Natural killer cell (primary cell): ENCODE measurements around the gene PPIP5K2. TPM values are rescaled to one million over a fixed set of nuclear protein-coding genes. Genes with fewer than 3 reads are reported as not detected.

Source experiments
- ATAC-seq, 3 donors: fragments of 150-1000 bp in 2 of 3; fragments of 200-7000 bp in 1 of 3; cut with Tn5 transposase; 1 replicate in 1 of 3; 2 replicates in 2 of 3; pipeline ENCODE4 v1.10.0; 2021; ENCODE audit warnings: mild to moderate bottlenecking in 2 of 3, moderate library complexity in 2 of 3
- DNase-seq, 2 donors: peaks; one replicate each; pipeline versions ENCODE4 v3.0.0 to v3.0.0-alpha.2; 2013 to 2021; ENCODE audit warnings: mixed read lengths in 1 of 2
- H3K27ac ChIP-seq: one replicate; pipeline ENCODE4 v1.5.1; 2013; ENCODE audit warnings: mild to moderate bottlenecking, low read length
- H3K27me3 ChIP-seq: one replicate; pipeline ENCODE4 v1.6.1; 2013; ENCODE audit warnings: low read length; ENCODE audit not compliant: control insufficient read depth, insufficient read depth
- H3K36me3 ChIP-seq: one replicate; pipeline ENCODE4 v1.6.1; 2013; ENCODE audit warnings: low read length; ENCODE audit not compliant: control insufficient read depth, insufficient read depth
- H3K4me1 ChIP-seq: one replicate; pipeline ENCODE4 v1.6.1; 2013; ENCODE audit warnings: low read length; ENCODE audit not compliant: control insufficient read depth, insufficient read depth
- H3K4me3 ChIP-seq: one replicate; pipeline ENCODE4 v1.5.1; 2013; ENCODE audit warnings: low read length
- H3K9me3 ChIP-seq: one replicate; pipeline ENCODE4 v1.6.1; 2013; ENCODE audit warnings: low read length; ENCODE audit not compliant: control insufficient read depth, insufficient read depth
- H3K27ac Mint-ChIP-seq, 2 donors: one replicate each; pipeline ENCODE4 v1.8.0; 2022; ENCODE audit warnings: mild to moderate bottlenecking in 2 of 2, mixed read lengths in 2 of 2, moderate library complexity in 1 of 2
- H3K27me3 Mint-ChIP-seq, 2 donors: one replicate each; pipeline ENCODE4 v1.8.0; 2022; ENCODE audit warnings: low read depth in 2 of 2, mixed read lengths in 2 of 2
- H3K36me3 Mint-ChIP-seq: one replicate; pipeline ENCODE4 v1.8.0; 2022; ENCODE audit warnings: mixed read lengths
- H3K4me1 Mint-ChIP-seq, 2 donors: one replicate each; pipeline ENCODE4 v1.8.0; 2022; ENCODE audit warnings: mixed read lengths in 2 of 2
- H3K4me3 Mint-ChIP-seq: one replicate; pipeline ENCODE4 v1.8.0; 2022; ENCODE audit warnings: mild to moderate bottlenecking, moderate library complexity, mixed read lengths
- H3K9me3 Mint-ChIP-seq, 2 donors: one replicate each; pipeline ENCODE4 v1.8.0; 2022; ENCODE audit warnings: mixed read lengths in 2 of 2
- CTCF ChIP-seq: fragments of 200-600 bp; IDR thresholded peaks from one replicate; pipeline ENCODE4 v1.8.0; 2022; ENCODE audit warnings: antibody characterized with exemption
- WGBS: methylation state at CpG from one replicate; pipeline ENCODE4 v1.1.7; 2013; ENCODE audit warnings: missing lambda C conversion rate; ENCODE audit not compliant: insufficient coverage; 5-methylcytosine and 5-hydroxymethylcytosine counted together
- intact Hi-C: fragments of 100-400 bp; cut with micrococcal nuclease; formaldehyde crosslinking; loops from one replicate; pipeline ENCODE4 v1.14.2; 2022
- total RNA-seq, 4 donors: library from RNA; stranded (reverse); fragments of 120-200 nt in 1 of 4; gene quantifications; one replicate each; pipeline versions ENCODE4 v1.2.3 to v1.2.4, GENCODE V29; 2013 to 2022

Gene PPIP5K2
- total RNA-seq, 3 donors from 2014 or later (not counting 1 experiment from before 2014, with no cell fraction given) = 71.4 to 85.3 (median 72.8) TPM

- DNase-seq = no peak
- WGBS = 83% methylated on average over 1 of the region's 1 CpG
- H3K27me3 ChIP-seq = no peaks in the 10 kb centered on the region
- Mint-ChIP-seq H3K27me3 (no peaks in the 10 kb centered on the region), H3K27ac (no peak overlapping the region), H3K9me3 (no peaks in the 10 kb centered on the region), H3K36me3 (no peaks in the 10 kb centered on the region), H3K4me1 (no peaks in the 10 kb centered on the region), H3K4me3 (no peak overlapping the region)
- no peaks in the 10 kb centered on the region for H3K9me3 ChIP-seq
- intact Hi-C loops = no loop called here
- H3K4me3 ChIP-seq = no peak overlapping the region
- no peak for TF ChIP-seq CTCF
- no peaks in the 10 kb centered on the region for H3K4me1 ChIP-seq
- ATAC-seq = no peak
- H3K27ac ChIP-seq = no peak overlapping the region
- peaks cover 51% of the 10 kb centered on the region for H3K36me3 ChIP-seq
Observed at GRCh38 chr5:103151156-103151555, 31.1 kb downstream of the PPIP5K2 start.

- Histone ChIP-seq H3K27ac (no peak overlapping the region), H3K4me1 (no peaks in the 10 kb centered on the region), H3K36me3 (peaks cover 30% of the 10 kb centered on the region), H3K27me3 (no peaks in the 10 kb centered on the region), H3K4me3 (no peak overlapping the region), H3K9me3 (no peaks in the 10 kb centered on the region)
- H3K4me3 Mint-ChIP-seq = no peak overlapping the region
- no peaks in the 10 kb centered on the region for H3K4me1 Mint-ChIP-seq
- H3K36me3 Mint-ChIP-seq = peaks cover 18% of the 10 kb centered on the region
- no peaks in the 10 kb centered on the region for H3K27me3 Mint-ChIP-seq
- H3K27ac Mint-ChIP-seq = no peak overlapping the region
- intact Hi-C loops = no loop called here
- no peaks in the 10 kb centered on the region for H3K9me3 Mint-ChIP-seq
- TF ChIP-seq CTCF = no peak
- DNase-seq (no peak), ATAC-seq (no peak)
Observed at GRCh38 chr5:103166706-103167105, 46.6 kb downstream of the PPIP5K2 start.

DNA sequence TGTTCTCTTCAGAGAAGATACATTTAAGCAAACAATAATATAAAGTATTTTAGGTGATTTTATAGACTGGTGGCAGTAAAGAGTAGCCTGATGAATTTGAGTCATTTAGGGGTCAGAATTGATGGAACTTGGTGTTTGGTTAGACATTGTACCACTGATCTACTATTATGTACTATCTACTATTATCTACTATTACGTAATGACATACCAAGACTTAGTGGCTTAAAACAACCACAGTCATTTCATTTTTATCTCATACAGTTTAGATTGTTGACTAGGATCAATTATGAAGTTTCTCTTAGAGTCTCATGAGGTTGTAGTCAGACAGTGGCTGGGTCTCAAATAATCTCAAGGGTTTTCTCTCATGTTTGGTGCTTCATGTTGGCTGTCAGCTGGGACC lies 54.0 kb downstream of the PPIP5K2 start:
- H3K27ac ChIP-seq = no peak overlapping the region
- intact Hi-C loops = no loop called here
- whole genome bisulfite sequencing = no CpG with 5 or more reads among the region's 1 CpG
- ATAC-seq = no peak
- H3K9me3 Mint-ChIP-seq = no peaks in the 10 kb centered on the region
- H3K4me3 Mint-ChIP-seq = no peak overlapping the region
- H3K4me1 ChIP-seq = no peaks in the 10 kb centered on the region
- H3K9me3 ChIP-seq = no peaks in the 10 kb centered on the region
- no peak overlapping the region for H3K27ac Mint-ChIP-seq
- H3K36me3 ChIP-seq = peaks cover 47% of the 10 kb centered on the region
- DNase-seq = no peak
- no peaks in the 10 kb centered on the region for H3K27me3 ChIP-seq
- no peaks in the 10 kb centered on the region for H3K4me1 Mint-ChIP-seq
- peaks cover under 1% of the 10 kb centered on the region for H3K36me3 Mint-ChIP-seq
- H3K4me3 ChIP-seq = no peak overlapping the region
- TF ChIP-seq CTCF = no peak
- no peaks in the 10 kb centered on the region for H3K27me3 Mint-ChIP-seq

GRCh38 chr5:103177543-103177942 lies 57.4 kb downstream of the PPIP5K2 start:
- Mint-ChIP-seq H3K4me3 (no peak overlapping the region), H3K36me3 (no peaks in the 10 kb centered on the region), H3K9me3 (no peaks in the 10 kb centered on the region), H3K4me1 (no peaks in the 10 kb centered on the region), H3K27ac (no peak overlapping the region), H3K27me3 (no peaks in the 10 kb centered on the region)
- WGBS = 91% methylated on average over 4 of the region's 4 CpGs
- intact Hi-C loops = no loop called here
- Histone ChIP-seq H3K9me3 (no peaks in the 10 kb centered on the region), H3K4me3 (no peak overlapping the region), H3K27me3 (no peaks in the 10 kb centered on the region), H3K4me1 (no peaks in the 10 kb centered on the region), H3K36me3 (peaks cover 63% of the 10 kb centered on the region), H3K27ac (no peak overlapping the region)
- ATAC-seq (no peak), DNase-seq (no peak)
- TF ChIP-seq CTCF = no peak
